Peyer's patch (tissue), 4 donors: ENCODE measurements around the gene KRTAP10-11. TPM values are rescaled to one million over a fixed set of nuclear protein-coding genes. Genes with fewer than 3 reads are reported as not detected.
"Not testable (repeated sequence)": the region's sequence is repeated elsewhere in the genome, so short reads cannot be mapped to it uniquely, and the experiment has no call there.

ENCODE experiments used
- DNase-seq, 3 donors: peaks; one replicate each; pipeline ENCODE4 v3.0.0-alpha.2; 2017 to 2019
- H3K27ac ChIP-seq, 4 donors: fragments of 200-600 bp; sonication (generic); one replicate each; pipeline ENCODE4 v1.5.1; 2016 to 2019
- H3K27me3 ChIP-seq, 2 donors: fragments of 200-600 bp; sonication (generic); one replicate each; pipeline ENCODE4 v1.5.1; 2019
- H3K36me3 ChIP-seq, 3 donors: fragments of 200-600 bp; sonication (generic); one replicate each; pipeline ENCODE4 v1.5.1; 2016 to 2019
- H3K4me1 ChIP-seq, 4 donors: fragments of 200-600 bp; sonication (generic); one replicate each; pipeline ENCODE4 v1.5.1; 2016 to 2019
- H3K4me3 ChIP-seq, 4 donors: fragments of 200-600 bp; sonication (generic); 1 replicate in 3 of 4; 2 replicates in 1 of 4; pipeline ENCODE4 v1.5.1; 2016 to 2019; ENCODE audit warnings: mild to moderate bottlenecking in 1 of 4
- H3K9me3 ChIP-seq, 4 donors: fragments of 200-600 bp; sonication (generic); one replicate each; pipeline ENCODE4 v1.5.1; 2016 to 2019; ENCODE audit warnings: mild to moderate bottlenecking in 1 of 4
- POLR2A ChIP-seq, 2 donors: fragments of 450-650 bp; IDR thresholded peaks; one replicate each; pipeline ENCODE4 v1.5.1; 2017; ENCODE audit warnings: antibody characterized with exemption in 2 of 2, mild to moderate bottlenecking in 2 of 2, moderate library complexity in 2 of 2
- total RNA-seq, 4 donors: library from RNA; depleted of rRNA; stranded (reverse); fragments of >200 nt; gene quantifications; one replicate each; pipeline ENCODE4 v1.1.0, GENCODE V29; 2016
- TF ChIP-seq, protein P1 (sequence below), 6 experiments: fragments of 450-650 bp in 4 of 6; fragments of 200-600 bp in 2 of 6; sonication (generic) in 1 of 6; IDR thresholded peaks; one replicate each; pipeline ENCODE4 v1.5.1; 2017 to 2019; ENCODE audit warnings: antibody characterized with exemption in 6 of 6, mild to moderate bottlenecking in 3 of 6, moderate library complexity in 1 of 6

Gene KRTAP10-11
- not detected for total RNA-seq

DNA sequence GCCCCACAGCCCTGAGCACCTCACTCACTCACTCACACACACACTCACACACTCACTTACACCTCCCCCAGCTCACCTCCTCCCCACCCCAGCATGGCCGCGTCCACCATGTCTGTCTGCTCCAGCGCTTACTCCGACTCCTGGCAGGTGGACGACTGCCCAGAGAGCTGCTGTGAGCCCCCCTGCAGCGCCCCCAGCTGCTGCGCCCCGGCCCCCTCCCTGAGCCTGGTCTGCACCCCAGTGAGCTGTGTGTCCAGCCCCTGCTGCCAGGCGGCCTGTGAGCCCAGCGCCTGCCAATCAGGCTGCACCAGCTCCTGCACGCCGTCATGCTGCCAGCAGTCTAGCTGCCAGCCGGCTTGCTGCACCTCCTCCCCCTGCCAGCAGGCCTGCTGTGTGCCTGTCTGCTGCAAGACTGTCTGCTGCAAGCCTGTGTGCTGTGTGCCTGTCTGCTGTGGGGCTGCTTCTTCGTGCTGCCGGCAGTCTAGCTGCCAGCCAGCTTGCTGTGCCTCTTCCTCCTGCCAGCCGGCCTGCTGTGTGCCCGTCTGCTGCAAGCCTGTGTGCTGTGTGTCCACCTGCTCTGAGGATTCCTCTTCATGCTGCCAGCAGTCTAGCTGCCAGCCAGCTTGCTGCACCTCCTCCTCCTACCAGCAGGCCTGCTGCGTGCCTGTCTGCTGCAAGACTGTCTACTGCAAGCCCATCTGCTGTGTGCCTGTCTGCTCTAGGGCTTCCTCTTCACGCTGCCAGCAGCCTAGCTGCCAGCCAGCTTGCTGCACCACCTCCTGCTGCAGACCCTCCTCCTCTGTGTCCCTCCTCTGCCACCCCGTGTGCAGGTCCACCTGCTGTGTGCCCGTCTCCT lies at the start of gene KRTAP10-11:
TSS of gene KRTAP10-11 (plus strand) at position 49 of the 856 bp plus-strand sequence. CDS start at position 94, 45 bp downstream.
- DNase-seq = peak in 2 of 3 donors; percentile 9 to 31
- H3K36me3 ChIP-seq, H3K9me3 ChIP-seq, H3K27me3 ChIP-seq, H3K4me3 ChIP-seq, H3K4me1 ChIP-seq, H3K27ac ChIP-seq: not testable (repeated sequence)

- Histone ChIP-seq H3K4me3 (no peak overlapping the region), H3K9me3 (peaks cover 0 to 4% (median 0%) of the 10 kb centered on the region in 4 donors), H3K36me3 (no peaks in the 10 kb centered on the region), H3K27me3 (no peaks in the 10 kb centered on the region), H3K27ac (no peak overlapping the region), H3K4me1 (no peaks in the 10 kb centered on the region)
- no peak for TF ChIP-seq POLR2A (IDR thresholded peaks at IDR 0.05)
- TF ChIP-seq, protein P1, sequence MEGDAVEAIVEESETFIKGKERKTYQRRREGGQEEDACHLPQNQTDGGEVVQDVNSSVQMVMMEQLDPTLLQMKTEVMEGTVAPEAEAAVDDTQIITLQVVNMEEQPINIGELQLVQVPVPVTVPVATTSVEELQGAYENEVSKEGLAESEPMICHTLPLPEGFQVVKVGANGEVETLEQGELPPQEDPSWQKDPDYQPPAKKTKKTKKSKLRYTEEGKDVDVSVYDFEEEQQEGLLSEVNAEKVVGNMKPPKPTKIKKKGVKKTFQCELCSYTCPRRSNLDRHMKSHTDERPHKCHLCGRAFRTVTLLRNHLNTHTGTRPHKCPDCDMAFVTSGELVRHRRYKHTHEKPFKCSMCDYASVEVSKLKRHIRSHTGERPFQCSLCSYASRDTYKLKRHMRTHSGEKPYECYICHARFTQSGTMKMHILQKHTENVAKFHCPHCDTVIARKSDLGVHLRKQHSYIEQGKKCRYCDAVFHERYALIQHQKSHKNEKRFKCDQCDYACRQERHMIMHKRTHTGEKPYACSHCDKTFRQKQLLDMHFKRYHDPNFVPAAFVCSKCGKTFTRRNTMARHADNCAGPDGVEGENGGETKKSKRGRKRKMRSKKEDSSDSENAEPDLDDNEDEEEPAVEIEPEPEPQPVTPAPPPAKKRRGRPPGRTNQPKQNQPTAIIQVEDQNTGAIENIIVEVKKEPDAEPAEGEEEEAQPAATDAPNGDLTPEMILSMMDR (IDR thresholded peaks at IDR 0.05) = no peak
- DNase-seq = no peak
Observed at GRCh38 chr21:44598061-44598460, 48.2 kb upstream of the KRTAP10-11 start.

GRCh38 chr21:44599264-44600029 lies 46.8 kb upstream of the KRTAP10-11 start:
- no peaks in the 10 kb centered on the region for H3K36me3 ChIP-seq
- no peaks in the 10 kb centered on the region for H3K27me3 ChIP-seq
- no peak overlapping the region for H3K4me3 ChIP-seq
- H3K27ac ChIP-seq = no peak overlapping the region
- TF ChIP-seq, protein P1 (IDR thresholded peaks at IDR 0.05) = no peak
- no peak for TF ChIP-seq POLR2A (IDR thresholded peaks at IDR 0.05)
- no peak for DNase-seq
- H3K4me1 ChIP-seq = no peaks in the 10 kb centered on the region
- peaks cover 0 to 4% (median 0%) of the 10 kb centered on the region in 4 donors for H3K9me3 ChIP-seq

- not testable (repeated sequence) for DNase-seq, H3K9me3 ChIP-seq, H3K36me3 ChIP-seq, H3K4me3 ChIP-seq, H3K27me3 ChIP-seq, H3K4me1 ChIP-seq, H3K27ac ChIP-seq
Observed at GRCh38 chr21:44600118-44600978, 45.9 kb upstream of the KRTAP10-11 start, which contains the start of gene KRTAP10-7. KRTAP10-7 (plus strand) TSS chr21:44600597; CDS start chr21:44600622, 25 bp downstream.

DNA sequence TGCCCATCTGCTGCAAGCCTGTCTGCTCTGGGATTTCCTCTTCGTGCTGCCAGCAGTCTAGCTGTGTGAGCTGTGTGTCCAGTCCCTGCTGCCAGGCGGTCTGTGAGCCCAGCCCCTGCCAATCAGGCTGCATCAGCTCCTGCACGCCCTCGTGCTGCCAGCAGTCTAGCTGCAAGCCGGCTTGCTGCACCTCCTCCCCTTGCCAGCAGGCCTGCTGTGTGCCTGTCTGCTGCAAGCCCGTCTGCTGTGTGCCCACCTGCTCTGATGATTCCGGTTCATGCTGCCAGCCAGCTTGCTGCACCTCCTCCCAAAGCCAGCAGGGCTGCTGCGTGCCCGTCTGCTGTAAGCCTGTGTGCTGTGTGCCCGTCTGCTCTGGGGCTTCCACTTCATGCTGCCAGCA lies 45.1 kb upstream of the KRTAP10-11 start:
- not testable (repeated sequence) for DNase-seq

DNA sequence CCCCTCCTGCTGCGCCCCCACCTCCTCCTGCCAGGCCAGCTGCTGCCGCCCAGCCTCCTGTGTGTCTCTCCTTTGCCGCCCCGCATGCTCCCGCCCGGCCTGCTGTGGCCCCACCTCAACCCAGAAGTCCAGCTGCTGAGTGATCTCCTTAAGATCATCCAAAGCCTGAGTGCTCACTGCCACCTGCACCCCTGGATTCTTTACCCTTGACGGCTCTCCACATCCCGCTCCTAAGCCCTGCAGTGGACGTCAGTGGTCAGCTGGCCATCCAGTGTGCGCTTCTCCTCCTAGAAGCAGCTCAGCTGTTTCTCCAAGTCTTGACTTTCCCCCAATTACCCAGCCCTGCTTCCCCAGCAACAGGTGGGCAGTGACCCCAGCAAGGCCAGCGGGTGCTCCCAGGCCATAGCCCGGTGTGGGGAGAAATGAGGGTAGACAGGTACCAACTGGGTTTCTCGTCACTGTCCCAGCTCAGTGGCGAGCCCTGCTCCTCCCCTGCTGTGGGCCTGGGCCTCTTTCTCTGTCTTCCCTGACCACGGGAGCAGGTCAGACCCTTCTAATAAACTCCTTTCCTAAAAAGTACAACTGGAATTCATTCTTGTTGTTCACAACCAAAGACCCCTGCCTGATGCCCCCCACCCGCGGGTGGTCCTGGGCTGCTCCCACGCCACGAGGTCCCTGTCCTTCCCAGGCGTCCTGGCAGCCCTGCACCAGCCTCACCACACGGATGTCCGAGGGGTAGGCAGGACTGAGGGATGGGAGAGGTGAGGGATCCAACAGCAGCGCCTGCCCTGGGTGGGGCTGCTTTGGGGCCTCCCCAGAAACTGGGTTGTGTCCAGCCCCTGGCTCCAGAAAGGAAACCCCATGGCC lies 44.4 kb upstream of the KRTAP10-11 start:
- no peaks in the 10 kb centered on the region for H3K27me3 ChIP-seq

More for the DNA sequence above, 45.1 kb upstream of the KRTAP10-11 start:
- not testable (repeated sequence) for H3K4me1 ChIP-seq, H3K4me3 ChIP-seq, H3K36me3 ChIP-seq, H3K27ac ChIP-seq, H3K27me3 ChIP-seq, H3K9me3 ChIP-seq

More for the DNA sequence above, 44.4 kb upstream of the KRTAP10-11 start:
- no peak for DNase-seq
- Histone ChIP-seq H3K36me3 (no peaks in the 10 kb centered on the region), H3K27ac (no peak overlapping the region), H3K4me1 (no peaks in the 10 kb centered on the region), H3K9me3 (peaks cover 0 to 4% (median 0%) of the 10 kb centered on the region in 4 donors), H3K4me3 (no peak overlapping the region)
- TF ChIP-seq, protein P1 (IDR thresholded peaks at IDR 0.05) = no peak
- no peak for TF ChIP-seq POLR2A (IDR thresholded peaks at IDR 0.05)
